ENCODE data around the gene SEMA4F.

SEMA4F gene

DNA sequence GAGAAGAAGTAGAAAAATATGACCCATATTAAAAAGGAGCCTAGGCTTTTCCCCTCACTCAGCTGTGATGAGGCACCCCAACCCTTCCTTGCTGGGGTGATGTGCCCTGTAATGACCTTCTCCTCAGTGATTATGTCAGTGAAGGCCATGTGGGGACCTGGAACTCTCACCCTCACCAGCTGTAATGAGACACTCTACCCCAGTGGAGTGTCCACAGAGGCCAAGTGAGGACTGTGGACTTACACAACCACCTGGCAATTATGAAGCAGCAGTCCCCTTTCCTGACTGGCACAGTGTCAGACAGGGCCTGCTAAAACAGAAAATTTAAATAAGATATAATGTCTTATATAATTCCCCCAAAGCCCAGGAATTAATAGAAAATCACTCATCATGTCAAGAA is 54.2 kb downstream of the SEMA4F start:
- DNase-seq: no peak

DNA sequence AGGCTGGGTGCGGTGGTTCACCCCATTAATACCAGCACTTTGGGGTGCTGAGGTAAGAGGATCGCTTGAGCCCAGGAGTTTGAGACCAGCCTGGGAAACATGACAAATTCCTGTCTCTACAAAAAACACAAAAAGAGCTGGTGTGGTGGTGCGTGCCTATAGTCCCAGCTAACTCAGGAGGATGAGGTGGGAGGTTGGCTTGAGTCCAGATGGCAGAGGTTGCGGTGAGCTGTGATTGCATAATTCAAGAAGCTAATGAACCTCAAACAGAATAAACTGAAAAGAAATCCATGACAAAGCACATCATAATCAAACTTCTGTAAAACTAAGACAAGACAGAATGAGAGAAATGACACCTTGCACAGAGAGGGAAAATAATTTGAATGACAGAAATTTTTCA is 54.8 kb downstream of the SEMA4F start:
- DNase-seq: no peak

DNA sequence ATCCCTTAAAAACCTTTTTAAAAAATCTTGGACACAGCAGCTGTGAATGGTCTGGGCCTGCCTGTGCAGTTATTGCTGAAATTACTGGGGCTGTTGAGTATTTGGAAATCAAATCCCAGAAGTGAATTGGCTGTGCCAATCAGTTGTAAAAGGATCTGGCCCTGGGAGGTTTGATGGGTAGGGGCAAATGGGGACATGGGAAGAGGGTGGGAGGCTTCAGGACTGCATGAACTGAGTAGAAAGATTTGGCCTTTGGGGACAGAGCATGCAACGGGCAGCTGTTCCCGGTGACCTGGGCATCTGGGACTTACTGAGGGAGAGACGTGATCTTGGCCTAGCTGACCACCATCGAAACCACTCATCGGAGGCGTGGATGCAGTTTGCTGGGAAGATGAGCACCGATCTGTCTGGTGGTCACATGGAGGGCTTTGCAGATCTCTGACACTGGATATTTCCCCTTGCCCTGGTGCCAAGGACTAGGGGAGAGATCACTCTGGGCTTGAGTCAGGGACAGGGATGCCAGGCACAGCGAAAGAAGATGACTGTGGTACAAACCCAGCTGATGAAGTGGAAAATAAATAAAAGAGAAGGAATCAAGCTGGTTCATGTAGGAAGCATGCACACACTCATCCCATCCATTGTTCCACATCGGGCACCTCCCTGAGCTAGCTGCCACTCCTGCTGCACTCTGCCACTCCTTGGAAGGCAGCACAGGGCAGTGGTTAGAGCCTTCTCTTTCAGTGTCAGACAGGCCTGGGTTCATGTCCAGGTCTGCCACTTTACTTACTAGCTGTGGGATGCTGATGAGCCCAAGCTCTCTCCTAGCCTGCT is 58.4 kb downstream of the SEMA4F start:
- no peak for DNase-seq

DNA sequence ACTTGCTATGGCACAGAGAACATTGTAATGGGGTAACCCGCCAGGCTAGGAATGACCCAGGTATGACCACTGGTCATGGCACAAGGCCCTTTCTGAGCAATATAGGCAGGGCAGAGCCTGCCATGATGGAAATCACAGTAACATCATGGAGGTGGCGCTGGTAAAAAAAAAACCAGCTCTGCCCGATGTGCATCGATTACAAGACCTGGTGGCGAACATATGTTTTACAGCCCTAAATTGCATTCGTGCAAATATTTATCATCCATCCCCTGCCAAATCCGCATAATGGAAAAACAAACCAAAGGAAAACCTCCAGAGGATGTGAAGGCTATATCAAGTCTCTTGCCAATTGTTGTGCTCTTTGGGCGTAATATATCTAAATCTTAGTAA is 60.6 kb downstream of the SEMA4F start:
- DNase-seq: no peak

DNA sequence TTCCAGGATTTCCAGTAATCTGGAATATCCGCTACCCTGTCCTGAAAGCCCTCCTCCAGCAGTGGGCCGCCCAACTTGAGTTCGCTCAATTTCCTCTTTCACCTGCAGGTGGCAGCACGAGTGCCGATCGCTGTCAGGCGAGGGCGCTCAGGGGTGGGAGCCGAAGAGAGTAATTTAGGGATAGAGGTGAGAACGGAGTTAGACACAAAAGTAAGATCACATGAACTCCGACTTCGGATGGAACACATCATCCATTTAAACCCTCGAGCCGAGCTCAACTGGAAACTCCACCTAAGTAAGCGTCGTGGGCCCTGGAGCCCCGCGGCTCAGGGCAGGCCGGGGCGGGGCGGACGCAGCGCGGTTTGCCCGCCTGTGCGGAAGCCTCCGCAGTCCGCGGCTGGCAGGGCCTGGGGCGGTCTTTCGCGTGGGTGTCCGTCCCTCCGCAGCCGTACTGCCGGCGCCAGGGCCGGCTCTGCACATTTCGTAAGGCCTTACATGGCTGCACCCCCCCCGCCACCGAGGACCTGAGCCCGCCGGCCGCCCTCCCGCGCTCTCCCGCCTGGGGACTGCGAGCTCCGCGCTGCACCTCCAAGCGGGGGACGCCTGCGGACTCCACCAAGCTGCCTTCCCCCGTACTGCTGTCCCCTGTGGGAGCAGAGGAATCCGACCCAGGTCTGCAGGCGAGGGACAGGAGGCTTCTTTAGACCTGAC is 61.2 kb downstream of the SEMA4F start:
- peak; percentile 29 for DNase-seq

DNA sequence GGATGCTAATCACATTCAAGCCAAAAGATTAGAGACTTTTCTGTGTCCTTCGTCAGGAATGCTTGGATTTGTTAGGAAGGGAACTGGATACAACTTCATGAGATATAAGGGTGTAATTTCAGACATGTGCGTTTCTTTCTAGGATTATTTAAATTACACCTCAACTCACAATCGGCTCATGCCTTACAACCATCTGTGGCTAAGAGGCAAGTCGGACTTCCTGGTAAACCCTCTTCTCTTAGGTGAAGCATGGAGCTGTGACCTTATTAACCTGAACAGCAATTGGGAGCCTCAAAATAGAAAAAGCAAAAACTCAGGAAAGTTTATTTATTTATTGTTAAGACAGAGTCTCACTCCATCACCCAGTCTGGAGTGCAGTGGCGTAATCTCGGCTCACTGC is 61.8 kb downstream of the SEMA4F start:
- no peak for DNase-seq

DNA sequence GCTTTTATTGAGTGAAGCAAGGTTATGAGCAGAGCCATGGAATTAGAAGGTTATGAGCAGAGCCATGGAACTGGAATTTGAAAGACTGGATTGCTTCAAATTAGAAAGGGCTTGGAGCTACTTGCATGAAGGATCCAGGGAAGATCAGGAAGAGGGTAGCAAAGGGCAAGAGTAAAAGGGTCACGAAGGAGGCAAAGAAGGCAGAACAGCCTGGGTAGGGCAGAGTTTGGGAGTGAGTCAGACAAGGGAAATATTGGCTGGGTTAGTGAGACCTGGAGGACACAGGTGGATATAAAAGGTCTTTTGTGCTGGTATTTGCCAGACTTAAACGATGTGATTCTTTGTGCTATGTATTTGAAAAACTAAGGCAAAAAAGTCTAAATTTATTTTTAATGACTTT is 65.0 kb downstream of the SEMA4F start:
- DNase-seq: no peak

DNA sequence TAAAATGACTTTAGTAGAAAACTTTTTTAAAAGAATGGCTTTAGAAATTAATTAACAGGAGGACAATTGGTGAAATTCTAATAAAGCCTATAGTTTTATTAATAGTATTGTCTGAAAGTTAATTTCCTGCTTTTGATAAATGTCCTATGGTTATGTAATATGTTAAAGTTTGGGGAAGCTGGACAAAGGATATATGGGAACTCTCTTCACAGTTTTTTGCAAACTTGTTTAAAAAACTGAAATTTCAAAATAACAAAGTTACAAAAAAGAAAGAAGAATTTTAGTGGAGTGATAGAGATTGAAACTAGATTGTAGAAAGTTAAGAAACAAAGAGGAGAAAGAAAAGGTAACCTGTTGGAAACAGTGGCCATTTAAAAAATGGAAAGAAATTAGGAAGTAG is 67.3 kb downstream of the SEMA4F start:
- no peak for DNase-seq

DNA sequence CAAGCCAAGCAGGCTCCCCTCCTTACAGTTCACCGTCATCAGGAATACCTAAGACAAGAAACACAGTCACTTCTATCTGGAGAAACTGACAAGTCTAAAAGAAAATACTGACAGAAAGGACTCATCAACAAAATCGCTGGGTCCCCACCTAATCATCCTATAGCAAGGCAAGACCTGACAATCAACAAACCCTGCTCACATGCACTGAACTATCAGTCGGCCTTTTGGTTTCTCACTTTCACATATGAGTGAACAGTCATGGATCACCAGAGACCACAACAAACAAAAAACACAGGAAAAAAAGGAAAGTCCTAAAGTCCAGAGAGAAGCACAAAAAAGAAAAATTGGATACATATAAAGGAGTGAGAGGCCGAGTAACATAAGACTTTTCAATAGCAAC is 70.4 kb downstream of the SEMA4F start:
- no peak for DNase-seq

DNA sequence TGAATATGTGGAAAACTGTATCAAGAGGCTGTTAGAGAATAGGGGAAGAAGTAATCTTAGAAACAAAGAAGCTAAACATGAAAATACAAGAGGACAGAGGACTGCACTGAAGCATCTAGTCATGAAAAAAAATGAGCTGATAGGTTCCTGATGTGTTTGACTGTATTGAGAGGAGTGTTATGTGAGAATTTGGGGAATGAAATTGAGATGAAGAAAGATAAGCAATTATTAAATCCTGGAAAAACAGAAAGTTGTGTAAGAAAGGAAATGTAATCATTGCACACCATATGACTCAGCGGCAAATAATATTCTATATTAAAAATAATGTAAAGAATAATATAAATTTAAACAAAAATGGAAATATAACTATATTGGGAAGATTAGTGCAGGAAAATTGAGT is 71.2 kb downstream of the SEMA4F start:
- no peak for DNase-seq

DNA sequence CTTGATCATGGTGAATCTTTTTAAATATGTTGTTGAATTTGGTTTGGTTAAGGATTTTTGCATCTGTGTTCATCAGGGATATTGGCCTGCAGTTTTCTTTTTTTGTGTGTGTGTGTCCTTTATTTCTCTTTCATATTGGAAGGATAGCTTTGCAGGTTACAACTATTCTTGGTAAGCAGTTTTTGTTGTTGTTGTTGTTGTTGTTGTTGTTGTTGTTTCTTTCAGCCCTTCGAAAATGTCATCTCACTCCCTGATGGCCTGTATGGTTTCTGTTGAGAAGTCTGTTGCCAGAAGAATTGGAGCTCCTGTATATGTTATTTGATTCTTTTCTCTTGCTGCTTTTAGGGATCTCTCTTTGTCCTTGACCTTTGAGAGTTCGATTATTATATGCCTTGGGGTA is 74.8 kb downstream of the SEMA4F start:
- DNase-seq: no peak

DNA sequence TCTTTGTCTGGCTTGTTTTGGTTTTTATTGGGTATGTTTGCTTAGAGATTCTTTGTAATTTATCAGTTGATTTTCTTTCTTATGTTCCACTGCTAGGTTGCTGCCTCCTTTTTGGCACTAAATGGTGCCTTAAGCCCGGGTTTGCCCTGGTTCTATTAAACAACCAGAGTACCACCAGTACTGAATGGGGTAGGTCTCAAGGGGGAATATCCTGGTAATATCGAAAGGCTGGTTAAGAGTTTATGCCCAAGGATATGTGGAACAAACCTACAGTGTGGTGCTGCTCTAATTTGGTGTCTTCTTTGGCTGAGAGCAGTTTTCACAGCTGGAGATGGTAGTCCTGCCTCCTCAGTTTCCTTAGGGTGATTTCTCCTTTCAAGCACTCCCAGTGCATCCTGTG is 76.5 kb downstream of the SEMA4F start:
- DNase-seq: no peak
